Measurements from ENCODE around the gene LMO7.

Gene LMO7

DNA sequence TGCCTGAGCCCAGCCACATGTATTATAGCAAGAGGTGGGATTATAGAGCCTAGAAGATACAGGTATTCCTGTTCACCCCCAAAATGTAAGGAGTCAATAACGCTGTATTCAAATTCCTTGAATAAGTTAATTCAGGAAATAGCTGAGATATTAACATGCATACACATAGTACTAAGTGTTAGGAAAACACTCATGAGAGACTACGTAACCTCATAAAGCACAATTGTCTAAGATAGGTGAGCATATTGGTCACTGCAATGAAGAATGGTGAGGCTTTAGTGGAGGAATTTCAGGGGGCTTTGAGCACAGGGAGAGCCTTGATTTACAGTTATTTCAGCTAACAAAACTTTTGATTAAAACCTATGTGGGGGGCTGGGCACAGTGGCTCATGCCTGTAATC, 161.6 kb downstream of the LMO7 start:
- TF ChIP-seq, protein P1, sequence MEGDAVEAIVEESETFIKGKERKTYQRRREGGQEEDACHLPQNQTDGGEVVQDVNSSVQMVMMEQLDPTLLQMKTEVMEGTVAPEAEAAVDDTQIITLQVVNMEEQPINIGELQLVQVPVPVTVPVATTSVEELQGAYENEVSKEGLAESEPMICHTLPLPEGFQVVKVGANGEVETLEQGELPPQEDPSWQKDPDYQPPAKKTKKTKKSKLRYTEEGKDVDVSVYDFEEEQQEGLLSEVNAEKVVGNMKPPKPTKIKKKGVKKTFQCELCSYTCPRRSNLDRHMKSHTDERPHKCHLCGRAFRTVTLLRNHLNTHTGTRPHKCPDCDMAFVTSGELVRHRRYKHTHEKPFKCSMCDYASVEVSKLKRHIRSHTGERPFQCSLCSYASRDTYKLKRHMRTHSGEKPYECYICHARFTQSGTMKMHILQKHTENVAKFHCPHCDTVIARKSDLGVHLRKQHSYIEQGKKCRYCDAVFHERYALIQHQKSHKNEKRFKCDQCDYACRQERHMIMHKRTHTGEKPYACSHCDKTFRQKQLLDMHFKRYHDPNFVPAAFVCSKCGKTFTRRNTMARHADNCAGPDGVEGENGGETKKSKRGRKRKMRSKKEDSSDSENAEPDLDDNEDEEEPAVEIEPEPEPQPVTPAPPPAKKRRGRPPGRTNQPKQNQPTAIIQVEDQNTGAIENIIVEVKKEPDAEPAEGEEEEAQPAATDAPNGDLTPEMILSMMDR (IDR thresholded peaks at IDR 0.05; ENCODE audit: low read depth, low read length, missing control alignments), result no peak
- no peak overlapping the region for H3K4me3 ChIP-seq (replicated peaks; ENCODE audit: low read depth, low read length)
- DNase-seq (ENCODE audit: extremely low read depth, low read depth), result no peak

DNA sequence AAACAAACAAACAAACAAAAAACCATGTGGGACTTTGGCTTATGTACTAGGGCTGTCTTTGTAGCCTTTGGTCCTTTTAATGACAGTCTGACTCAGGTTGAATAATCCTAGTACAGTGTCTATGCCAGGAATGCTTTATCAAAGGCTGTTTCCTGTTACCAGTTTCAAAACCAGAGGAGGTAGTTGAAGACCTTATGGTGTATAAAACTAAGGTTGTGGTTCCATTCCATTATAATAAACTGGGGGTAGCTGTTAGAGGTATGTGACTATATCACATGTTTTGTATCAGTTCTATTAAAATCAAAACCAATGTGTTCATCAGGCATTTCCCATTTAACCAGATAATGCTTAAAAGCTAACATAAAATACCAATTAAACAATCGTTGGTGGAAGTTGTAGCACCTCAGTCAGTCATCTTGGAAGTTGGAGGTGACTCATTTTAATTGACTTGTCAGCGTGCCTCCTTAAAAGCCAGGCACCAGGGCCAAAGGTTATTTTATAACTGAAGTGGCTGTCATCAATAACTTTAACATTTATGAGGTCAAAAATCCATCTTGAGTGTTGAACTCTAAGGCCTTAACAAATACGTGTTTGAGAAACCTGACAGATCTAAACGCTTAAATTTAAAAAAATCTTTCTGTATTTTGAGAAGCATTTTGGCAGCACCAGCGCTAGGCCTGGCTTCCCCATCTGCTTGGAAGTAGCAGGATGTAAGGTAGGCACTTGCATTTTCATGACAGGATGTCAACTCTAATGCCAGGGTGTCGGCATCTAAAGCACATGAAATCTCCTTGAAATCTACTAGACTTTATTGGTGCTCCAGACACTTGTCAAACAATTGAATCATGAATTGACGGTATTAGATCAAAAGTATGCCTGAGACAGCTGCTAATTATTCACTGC, 162.5 kb downstream of the LMO7 start:
- TF ChIP-seq, protein P1 (IDR thresholded peaks at IDR 0.05; ENCODE audit: low read depth, low read length, missing control alignments), result no peak
- no peak overlapping the region for H3K4me3 ChIP-seq (replicated peaks; ENCODE audit: low read depth, low read length)
- peak; percentile 47 for DNase-seq (ENCODE audit: extremely low read depth, low read depth)

DNA sequence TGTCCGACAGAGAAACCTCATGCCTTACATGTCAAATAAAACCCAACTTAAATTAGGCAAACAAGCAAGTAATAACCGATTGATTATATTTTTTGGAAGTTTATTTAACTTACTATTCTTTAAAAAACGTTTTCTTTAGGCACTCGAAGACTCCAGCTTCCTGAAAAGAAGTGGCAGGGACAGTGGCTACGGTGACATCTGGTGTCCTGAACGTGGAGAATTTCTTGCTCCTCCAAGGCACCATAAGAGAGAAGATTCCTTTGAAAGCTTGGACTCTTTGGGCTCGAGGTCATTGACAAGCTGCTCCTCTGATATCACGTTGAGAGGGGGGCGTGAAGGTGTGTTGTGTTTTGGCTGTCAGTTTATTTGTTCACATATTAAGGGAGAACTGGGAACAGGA, 164.4 kb downstream of the LMO7 start:
- H3K4me3 ChIP-seq (replicated peaks; ENCODE audit: low read depth, low read length), result no peak overlapping the region
- DNase-seq (ENCODE audit: extremely low read depth, low read depth), result no peak
- TF ChIP-seq, protein P1 (IDR thresholded peaks at IDR 0.05; ENCODE audit: low read depth, low read length, missing control alignments), result no peak

DNA sequence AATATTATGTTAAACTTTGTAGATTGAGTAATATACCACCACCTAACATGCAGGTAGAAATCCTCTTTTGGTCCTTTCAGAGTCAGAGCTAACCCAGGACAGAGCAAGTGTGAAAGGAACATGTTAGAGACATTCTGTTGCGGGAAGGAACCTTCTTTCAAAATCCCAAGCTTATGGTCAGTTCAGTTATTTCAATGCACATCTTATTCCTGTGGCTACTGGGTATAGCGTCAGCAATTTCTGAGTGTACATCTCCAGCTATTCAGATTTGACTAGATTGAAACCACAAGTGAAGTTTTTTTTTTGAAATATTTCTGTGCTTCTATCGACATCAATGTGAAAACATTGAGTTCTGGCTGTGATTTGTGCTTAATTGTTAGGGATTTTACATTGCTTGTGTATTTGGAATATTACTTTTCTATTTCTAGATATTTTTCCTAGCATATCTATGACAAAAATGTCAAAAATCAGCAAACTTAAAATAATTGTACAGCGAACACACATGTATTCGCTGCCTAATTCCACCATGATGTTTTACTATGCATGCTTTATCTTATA, 165.3 kb downstream of the LMO7 start:
- TF ChIP-seq, protein P1 (IDR thresholded peaks at IDR 0.05; ENCODE audit: low read depth, low read length, missing control alignments), result no peak
- no peak overlapping the region for H3K4me3 ChIP-seq (replicated peaks; ENCODE audit: low read depth, low read length)
- DNase-seq (ENCODE audit: extremely low read depth, low read depth), result no peak

DNA sequence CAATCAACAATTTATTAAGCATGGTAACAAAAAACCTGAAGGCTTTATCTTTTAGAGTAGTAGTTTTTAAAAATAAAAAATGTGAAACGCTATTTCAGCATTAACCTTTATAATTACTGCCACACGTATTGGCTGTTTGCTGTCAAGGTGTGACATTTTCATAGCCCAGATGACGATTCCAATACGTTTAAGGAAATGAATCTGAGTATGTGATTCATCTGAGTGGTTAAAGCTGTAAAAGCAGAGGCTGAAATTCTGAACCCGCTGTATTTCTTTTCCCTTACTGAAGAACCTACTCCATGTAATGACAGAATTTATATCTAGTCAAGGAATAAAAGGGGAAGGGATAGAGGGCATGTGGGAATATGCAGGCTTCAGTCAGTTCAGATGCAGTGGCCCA, 166.0 kb downstream of the LMO7 start:
- TF ChIP-seq, protein P1 (IDR thresholded peaks at IDR 0.05; ENCODE audit: low read depth, low read length, missing control alignments), result no peak
- H3K4me3 ChIP-seq (replicated peaks; ENCODE audit: low read depth, low read length), result no peak overlapping the region
- no peak for DNase-seq (ENCODE audit: extremely low read depth, low read depth)

DNA sequence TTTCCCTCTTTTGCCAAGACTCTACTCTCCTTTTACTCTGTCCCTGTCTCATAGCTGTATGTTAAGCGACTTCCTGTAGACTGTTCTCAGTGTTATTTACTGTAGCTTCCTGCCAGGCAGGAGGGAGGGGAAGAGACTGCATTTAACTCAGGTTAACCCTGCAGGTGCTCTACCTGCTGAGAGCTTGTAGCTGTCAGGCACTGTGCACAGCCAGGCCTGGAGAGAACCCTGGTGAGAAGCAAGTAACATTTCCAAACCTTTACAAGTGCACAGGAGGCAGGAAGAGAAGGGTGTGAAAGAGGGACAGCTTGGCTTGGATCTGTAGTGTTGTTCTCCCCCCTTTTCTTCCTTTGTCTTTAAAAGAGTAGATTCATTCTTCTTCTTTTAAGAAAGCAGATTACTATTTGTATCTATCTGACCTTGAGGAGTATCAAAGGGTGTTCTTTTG, 167.1 kb downstream of the LMO7 start:
- DNase-seq (ENCODE audit: extremely low read depth, low read depth), result no peak
- H3K4me3 ChIP-seq (replicated peaks; ENCODE audit: low read depth, low read length), result no peak overlapping the region

More for the DNA sequence above, 167.1 kb downstream of the LMO7 start:
- TF ChIP-seq, protein P1 (IDR thresholded peaks at IDR 0.05; ENCODE audit: low read depth, low read length, missing control alignments), result no peak
